Measurements from ENCODE around the gene PDGFD. TPM values are rescaled to one million over a fixed set of nuclear protein-coding genes. Genes with fewer than 3 reads are reported as not detected.
"Not testable (repeated sequence)": the region's sequence is repeated elsewhere in the genome, so short reads cannot be mapped to it uniquely, and the experiment has no call there.

Gene PDGFD
- total and polyA plus RNA-seq, 8 donors, result 2.1 to 7.7 (median 5.2) TPM

GRCh38 chr11:104049116-104049515 lies 114.8 kb downstream of the PDGFD start:
- Histone ChIP-seq H3K4me3 (no peak overlapping the region), H3K4me1 (peaks cover 0 to 3% of the 10 kb centered on the region in 2 donors), H3K27me3 (no peaks in the 10 kb centered on the region), H3K36me3 (no peaks in the 10 kb centered on the region), H3K9me3 (peaks cover 0 to 2% of the 10 kb centered on the region in 2 donors), H3K27ac (no peak overlapping the region)
- intact Hi-C loops (cut with DNase I), result no loop called here
- ATAC-seq, result no peak
- TF ChIP-seq CTCF (IDR thresholded peaks at IDR 0.05), result no peak
- no peak for DNase-seq

GRCh38 chr11:104046858-104047257 lies 117.1 kb downstream of the PDGFD start:
- ATAC-seq; DNase-seq; intact Hi-C loops (cut with DNase I); H3K27me3 ChIP-seq; H3K36me3 ChIP-seq; H3K4me1 ChIP-seq; H3K27ac ChIP-seq; H3K9me3 ChIP-seq; H3K4me3 ChIP-seq: not testable (repeated sequence)

- Histone ChIP-seq H3K4me1 (no peaks in the 10 kb centered on the region), H3K36me3 (no peaks in the 10 kb centered on the region), H3K4me3 (no peak overlapping the region), H3K27ac (no peak overlapping the region), H3K27me3 (no peaks in the 10 kb centered on the region), H3K9me3 (peaks cover 0 to 2% of the 10 kb centered on the region in 2 donors)
- no peak for DNase-seq
- no peak for TF ChIP-seq CTCF (IDR thresholded peaks at IDR 0.05)
- intact Hi-C loops (cut with DNase I), result no loop called here
- no peak for ATAC-seq
These were observed 117.6 kb downstream of the PDGFD start for GRCh38 chr11:104046331-104046730.

- no peaks in the 10 kb centered on the region for H3K27me3 ChIP-seq
- no peak overlapping the region for H3K4me3 ChIP-seq
- no peak for TF ChIP-seq CTCF (IDR thresholded peaks at IDR 0.05)
- H3K36me3 ChIP-seq, result no peaks in the 10 kb centered on the region
- no peak for DNase-seq
- H3K4me1 ChIP-seq, result no peaks in the 10 kb centered on the region
- intact Hi-C loops (cut with DNase I), result no loop called here
- no peak overlapping the region for H3K27ac ChIP-seq
- no peak for ATAC-seq
- H3K9me3 ChIP-seq, result peaks cover 0 to 2% of the 10 kb centered on the region in 2 donors
These were observed 120.2 kb downstream of the PDGFD start for GRCh38 chr11:104043678-104044239.

GRCh38 chr11:104043142-104043541 lies 120.8 kb downstream of the PDGFD start:
- TF ChIP-seq CTCF (IDR thresholded peaks at IDR 0.05), result no peak
- ATAC-seq, result no peak
- Histone ChIP-seq H3K27me3 (no peaks in the 10 kb centered on the region), H3K4me1 (no peaks in the 10 kb centered on the region), H3K36me3 (no peaks in the 10 kb centered on the region), H3K27ac (no peak overlapping the region), H3K9me3 (peaks cover 0 to 2% of the 10 kb centered on the region in 2 donors), H3K4me3 (no peak overlapping the region)
- intact Hi-C loops (cut with DNase I), result no loop called here
- no peak for DNase-seq

- intact Hi-C loops (cut with DNase I), result no loop called here
- TF ChIP-seq CTCF (IDR thresholded peaks at IDR 0.05), result no peak
- H3K4me3 ChIP-seq, result no peak overlapping the region
- DNase-seq, result no peak
- H3K27ac ChIP-seq, result no peak overlapping the region
- H3K9me3 ChIP-seq, result peaks cover 0 to 3% of the 10 kb centered on the region in 2 donors
- H3K36me3 ChIP-seq, result no peaks in the 10 kb centered on the region
- ATAC-seq, result no peak
- no peaks in the 10 kb centered on the region for H3K27me3 ChIP-seq
- no peaks in the 10 kb centered on the region for H3K4me1 ChIP-seq
These were observed 122.2 kb downstream of the PDGFD start for GRCh38 chr11:104041792-104042191.
